Parathyroid adenoma (tissue), 2 donors: ENCODE measurements around the gene KCNG2.

ENCODE experiments used
- H2AFZ ChIP-seq: fragments of 300-600 bp; sonication (generic); one replicate; pipeline ENCODE4 v1.7.0; 2017; ENCODE audit warnings: antibody characterized with exemption, mild to moderate bottlenecking
- H3K27ac ChIP-seq: fragments of 300-600 bp; sonication (generic); one replicate; pipeline ENCODE4 v1.7.0; 2017
- H3K27me3 ChIP-seq: fragments of 300-600 bp; sonication (generic); one replicate; pipeline ENCODE4 v1.7.0; 2017; ENCODE audit warnings: low read length; ENCODE audit not compliant: control insufficient read depth, insufficient read depth
- H3K36me3 ChIP-seq: fragments of 300-600 bp; sonication (generic); one replicate; pipeline ENCODE4 v1.7.0; 2017; ENCODE audit warnings: low read length; ENCODE audit not compliant: control insufficient read depth, insufficient read depth
- H3K4me1 ChIP-seq: fragments of 300-600 bp; sonication (generic); one replicate; pipeline ENCODE4 v1.7.0; 2017; ENCODE audit warnings: control low read depth
- H3K4me2 ChIP-seq: fragments of 300-600 bp; sonication (generic); one replicate; pipeline ENCODE4 v1.7.0; 2017; ENCODE audit warnings: low read length
- H3K4me3 ChIP-seq: fragments of 300-600 bp; sonication (generic); one replicate; pipeline ENCODE4 v1.7.0; 2017; ENCODE audit warnings: low read depth, low read length
- H3K79me2 ChIP-seq: fragments of 300-600 bp; sonication (generic); one replicate; pipeline ENCODE4 v1.7.0; 2017; ENCODE audit warnings: control low read depth
- H3K9ac ChIP-seq: fragments of 300-600 bp; sonication (generic); one replicate; pipeline ENCODE4 v1.7.0; 2017; ENCODE audit warnings: mild to moderate bottlenecking
- H3K9me3 ChIP-seq: fragments of 300-600 bp; sonication (generic); one replicate; pipeline ENCODE4 v1.7.0; 2017; ENCODE audit warnings: low read length; ENCODE audit not compliant: control insufficient read depth
- TF ChIP-seq, protein P1 (sequence below): fragments of 300-600 bp; sonication (generic); IDR thresholded peaks from one replicate; pipeline ENCODE4 v1.7.0; 2017; ENCODE audit warnings: antibody characterized with exemption, mild to moderate bottlenecking
- donor health status: primary hyperparathyroidism.

The KCNG2 gene

GRCh38 chr18:79911344-79912270 lies 113.9 kb downstream of the KCNG2 start:
- Histone ChIP-seq H3K27ac (no peak overlapping the region), H3K27me3 (no peaks in the 10 kb centered on the region), H2AFZ (no peak overlapping the region), H3K9me3 (no peaks in the 10 kb centered on the region), H3K4me2 (no peak overlapping the region), H3K36me3 (no peaks in the 10 kb centered on the region), H3K9ac (no peak overlapping the region), H3K79me2 (peaks cover 27% of the 10 kb centered on the region), H3K4me3 (no peak overlapping the region), H3K4me1 (no peaks in the 10 kb centered on the region)
- TF ChIP-seq, protein P1, sequence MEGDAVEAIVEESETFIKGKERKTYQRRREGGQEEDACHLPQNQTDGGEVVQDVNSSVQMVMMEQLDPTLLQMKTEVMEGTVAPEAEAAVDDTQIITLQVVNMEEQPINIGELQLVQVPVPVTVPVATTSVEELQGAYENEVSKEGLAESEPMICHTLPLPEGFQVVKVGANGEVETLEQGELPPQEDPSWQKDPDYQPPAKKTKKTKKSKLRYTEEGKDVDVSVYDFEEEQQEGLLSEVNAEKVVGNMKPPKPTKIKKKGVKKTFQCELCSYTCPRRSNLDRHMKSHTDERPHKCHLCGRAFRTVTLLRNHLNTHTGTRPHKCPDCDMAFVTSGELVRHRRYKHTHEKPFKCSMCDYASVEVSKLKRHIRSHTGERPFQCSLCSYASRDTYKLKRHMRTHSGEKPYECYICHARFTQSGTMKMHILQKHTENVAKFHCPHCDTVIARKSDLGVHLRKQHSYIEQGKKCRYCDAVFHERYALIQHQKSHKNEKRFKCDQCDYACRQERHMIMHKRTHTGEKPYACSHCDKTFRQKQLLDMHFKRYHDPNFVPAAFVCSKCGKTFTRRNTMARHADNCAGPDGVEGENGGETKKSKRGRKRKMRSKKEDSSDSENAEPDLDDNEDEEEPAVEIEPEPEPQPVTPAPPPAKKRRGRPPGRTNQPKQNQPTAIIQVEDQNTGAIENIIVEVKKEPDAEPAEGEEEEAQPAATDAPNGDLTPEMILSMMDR = no peak

GRCh38 chr18:79912409-79912991 lies 114.8 kb downstream of the KCNG2 start:
- Histone ChIP-seq H3K27ac (no peak overlapping the region), H3K27me3 (no peaks in the 10 kb centered on the region), H3K79me2 (peaks cover 36% of the 10 kb centered on the region), H3K9me3 (no peaks in the 10 kb centered on the region), H3K9ac (no peak overlapping the region), H3K4me3 (no peak overlapping the region), H3K36me3 (no peaks in the 10 kb centered on the region), H2AFZ (no peak overlapping the region), H3K4me2 (no peak overlapping the region), H3K4me1 (no peaks in the 10 kb centered on the region)
- TF ChIP-seq, protein P1 = no peak

DNA sequence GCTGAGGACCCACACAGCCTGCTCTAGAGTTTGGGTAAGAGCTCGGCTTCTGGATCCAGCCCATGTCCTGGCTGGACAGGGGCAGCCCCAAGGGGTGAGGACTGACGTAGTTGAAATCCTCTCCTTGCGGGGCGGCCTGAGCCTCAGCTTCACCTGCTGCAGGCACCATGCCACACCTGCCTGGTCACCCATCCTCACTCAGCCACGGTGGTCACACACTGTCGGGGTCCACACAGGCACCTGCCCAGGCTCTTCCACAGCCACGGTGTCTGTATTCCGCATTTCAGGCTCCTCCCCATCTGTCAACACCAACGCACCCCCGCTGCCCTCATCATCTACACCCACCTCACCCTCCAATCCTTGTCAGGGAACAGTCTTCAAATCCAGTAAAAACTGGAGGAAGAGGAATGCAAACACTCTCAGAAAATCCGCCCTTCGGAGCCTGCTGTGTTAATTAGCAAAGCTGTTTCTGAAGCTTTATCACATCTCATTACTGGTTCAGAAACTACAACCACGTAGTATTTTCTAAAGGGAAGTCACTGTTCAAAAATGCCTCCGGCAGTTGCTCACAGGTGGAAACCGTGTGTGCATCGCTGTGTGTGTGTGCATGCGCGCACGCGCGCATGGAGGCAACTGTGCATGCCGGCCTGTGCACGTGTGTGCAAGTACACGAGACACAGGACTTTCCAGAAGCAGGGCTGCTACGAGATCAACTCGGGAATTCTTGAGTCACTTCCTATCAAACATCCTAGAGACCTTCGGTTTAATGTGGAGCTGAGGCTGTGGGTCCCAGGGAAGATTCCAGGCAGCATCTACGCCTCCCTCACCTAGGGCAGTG lies 115.5 kb downstream of the KCNG2 start:
- H3K4me2 ChIP-seq = no peak overlapping the region
- H3K4me3 ChIP-seq = no peak overlapping the region
- H3K36me3 ChIP-seq = no peaks in the 10 kb centered on the region
- H3K27me3 ChIP-seq = no peaks in the 10 kb centered on the region
- H3K9me3 ChIP-seq = no peaks in the 10 kb centered on the region
- peaks cover 43% of the 10 kb centered on the region for H3K79me2 ChIP-seq
- H3K27ac ChIP-seq = no peak overlapping the region
- H3K4me1 ChIP-seq = no peaks in the 10 kb centered on the region
- no peak overlapping the region for H2AFZ ChIP-seq
- H3K9ac ChIP-seq = no peak overlapping the region
- TF ChIP-seq, protein P1 = no peak

GRCh38 chr18:79914614-79915160 lies 116.9 kb downstream of the KCNG2 start:
- H3K36me3 ChIP-seq = no peaks in the 10 kb centered on the region
- H3K4me2 ChIP-seq = no peak overlapping the region
- no peak overlapping the region for H3K27ac ChIP-seq
- no peaks in the 10 kb centered on the region for H3K4me1 ChIP-seq
- no peak overlapping the region for H3K9ac ChIP-seq
- TF ChIP-seq, protein P1 = no peak
- H3K79me2 ChIP-seq = peaks cover 54% of the 10 kb centered on the region
- H3K9me3 ChIP-seq = no peaks in the 10 kb centered on the region
- no peaks in the 10 kb centered on the region for H3K27me3 ChIP-seq
- H2AFZ ChIP-seq = no peak overlapping the region
- no peak overlapping the region for H3K4me3 ChIP-seq
